Adrenal gland (tissue), 5 donors: ENCODE measurements around the gene DIAPH3.

Experiments used
- CTCF ChIP-seq, 6 experiments: fragments of 450-650 bp in 4 of 6; fragments of 200-600 bp in 2 of 6; sonication (generic) in 1 of 6; IDR thresholded peaks; 1 replicate in 5 of 6; 2 replicates in 1 of 6; pipeline versions ENCODE4 v1.5.1 to v1.8.0; 2016 to 2021; ENCODE audit warnings: antibody characterized with exemption in 6 of 6, mild to moderate bottlenecking in 2 of 6, moderate library complexity in 1 of 6
- POLR2A ChIP-seq, 2 donors: fragments of 450-650 bp; IDR thresholded peaks; one replicate each; pipeline ENCODE4 v1.6.1; 2017; ENCODE audit warnings: antibody characterized with exemption in 2 of 2, mild to moderate bottlenecking in 2 of 2, moderate library complexity in 1 of 2
- donor health status: DM: no; HTN: no; CAD: no.

DNA sequence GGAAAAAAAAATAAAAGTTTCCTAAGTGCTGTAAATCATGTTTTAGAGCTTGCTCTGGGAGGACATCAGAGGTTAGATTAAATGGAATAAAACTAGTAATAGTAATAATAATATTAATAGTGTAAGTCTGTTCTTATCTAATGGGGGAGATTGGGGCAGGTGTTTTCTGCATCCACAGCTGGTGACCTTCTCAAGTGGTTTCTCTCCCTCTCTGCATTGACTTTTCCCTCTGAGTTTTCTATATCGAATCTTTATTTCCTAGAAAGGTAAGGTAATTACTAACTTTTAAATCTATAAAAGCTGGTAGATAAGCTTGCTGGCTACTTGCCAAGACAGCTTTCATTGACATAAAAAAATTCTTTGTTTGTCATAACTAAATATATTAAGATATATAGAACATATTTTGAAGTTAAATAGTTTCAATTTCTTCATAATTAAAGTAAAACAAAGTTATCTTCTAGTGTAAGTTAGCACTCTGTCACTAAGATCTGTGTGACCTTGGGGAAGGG, 49.6 kb upstream of the DIAPH3 start:
- TF ChIP-seq CTCF (IDR thresholded peaks at IDR 0.05) (no peak), POLR2A (IDR thresholded peaks at IDR 0.05) (no peak)
